Middle frontal gyrus (tissue), 1 donor: ENCODE measurements around the gene TNS3.

Source experiments
- DNase-seq: peaks from one replicate; pipeline ENCODE4 v3.0.0-alpha.2; 2015; ENCODE audit warnings: low spot score; ENCODE audit errors: extremely low spot score

TNS3 gene

DNA sequence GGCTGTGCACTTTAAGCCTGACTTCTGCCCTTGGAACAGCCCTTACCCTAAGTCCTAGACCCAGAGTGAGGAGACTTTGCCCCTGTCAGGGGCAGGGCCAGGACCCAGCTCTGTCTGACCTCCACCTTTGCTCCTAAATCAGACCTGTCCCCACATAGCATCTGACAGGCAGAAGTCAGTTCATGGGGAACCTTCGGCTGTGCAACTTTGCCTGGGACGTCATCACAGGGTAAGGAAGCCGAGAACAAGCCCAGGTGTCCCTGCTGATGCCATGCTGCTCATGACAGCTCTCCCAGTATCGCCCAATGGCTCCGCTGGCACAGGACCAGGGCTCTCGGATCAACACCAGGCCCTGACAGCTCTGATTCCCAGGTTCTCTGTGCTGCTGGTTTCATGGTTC lies 55.4 kb downstream of the TNS3 start:
- no peak for DNase-seq

DNA sequence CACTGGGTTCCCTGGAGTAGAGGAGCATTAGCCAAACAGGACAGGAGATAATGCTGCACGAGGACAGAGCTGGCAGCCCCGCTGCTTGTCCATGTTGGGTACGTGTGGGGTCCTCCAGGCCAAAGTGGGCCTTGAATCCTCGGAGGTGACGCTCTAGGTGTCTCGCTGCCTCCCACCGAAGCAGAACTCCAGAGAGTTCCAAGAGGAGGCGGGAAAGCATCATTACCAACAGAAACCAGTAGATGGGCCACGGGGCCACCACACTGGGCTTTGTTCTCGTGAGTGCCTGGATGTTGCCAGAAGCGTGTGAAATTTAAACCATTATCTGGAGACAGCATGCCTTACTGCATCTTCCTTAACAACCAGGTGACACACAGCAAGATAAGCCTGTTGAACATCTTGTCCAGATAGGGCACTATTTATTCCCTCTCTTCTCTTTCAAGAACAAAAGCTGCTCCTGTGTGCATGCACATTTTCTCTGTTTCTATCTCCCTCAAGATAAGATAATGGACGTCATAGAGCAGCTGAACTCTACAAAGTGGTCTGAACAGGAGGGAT lies 56.8 kb downstream of the TNS3 start:
- DNase-seq: no peak

DNA sequence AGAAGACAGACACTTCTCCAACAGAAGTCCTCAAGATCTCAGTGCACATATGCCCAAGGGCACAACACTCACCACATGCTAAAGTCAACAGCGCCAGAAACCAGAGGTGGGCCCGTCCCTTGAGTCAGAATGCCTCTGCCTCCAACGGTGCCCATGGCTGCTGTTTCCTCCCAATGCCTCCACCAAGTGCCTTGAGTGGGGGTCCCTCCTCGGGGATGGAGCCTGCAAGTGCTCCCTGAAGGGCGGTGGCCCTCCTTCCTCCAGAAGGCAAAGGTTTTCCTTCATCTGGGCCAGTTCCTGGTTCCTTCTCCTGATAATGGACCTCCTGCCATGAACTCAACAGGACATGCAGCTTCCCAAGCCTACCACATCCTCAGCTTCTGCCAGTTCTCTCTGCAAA lies 58.5 kb downstream of the TNS3 start:
- DNase-seq: no peak

DNA sequence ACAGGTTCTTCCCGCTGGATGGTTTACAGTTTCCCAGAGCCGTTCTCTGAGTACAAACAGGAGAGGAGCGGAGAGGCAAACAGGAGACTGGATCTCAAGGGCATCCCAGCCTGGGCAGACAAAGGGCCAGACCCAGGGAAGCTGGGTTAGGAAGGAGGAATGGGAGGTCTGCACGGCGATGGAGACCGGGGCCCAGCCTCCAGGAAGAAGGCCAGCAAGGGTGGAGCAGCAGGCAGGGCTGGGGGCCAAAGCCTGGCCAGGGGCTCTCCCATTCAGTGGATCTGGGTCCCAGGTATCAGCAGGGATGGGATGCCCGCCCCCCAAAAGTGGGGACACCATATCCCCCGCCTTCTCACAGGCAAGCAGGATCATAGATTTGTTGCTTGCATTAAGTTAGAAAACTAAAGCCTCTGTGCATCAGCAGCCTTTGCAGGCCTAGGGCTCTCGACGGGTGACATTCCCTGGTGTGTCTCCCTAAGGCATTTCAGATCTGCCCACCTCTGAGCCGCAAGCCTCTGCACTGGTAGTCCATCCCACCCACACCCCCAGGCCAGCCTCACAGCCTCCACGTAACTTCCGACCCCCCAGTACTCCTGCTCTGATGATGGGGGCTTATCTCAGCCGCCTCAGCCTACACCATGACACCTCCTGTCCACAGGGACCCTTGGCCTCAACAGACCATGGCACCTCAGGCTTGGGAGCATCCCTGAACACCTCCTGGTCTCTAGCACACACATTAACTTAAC lies 59.9 kb downstream of the TNS3 start:
- no peak for DNase-seq

DNA sequence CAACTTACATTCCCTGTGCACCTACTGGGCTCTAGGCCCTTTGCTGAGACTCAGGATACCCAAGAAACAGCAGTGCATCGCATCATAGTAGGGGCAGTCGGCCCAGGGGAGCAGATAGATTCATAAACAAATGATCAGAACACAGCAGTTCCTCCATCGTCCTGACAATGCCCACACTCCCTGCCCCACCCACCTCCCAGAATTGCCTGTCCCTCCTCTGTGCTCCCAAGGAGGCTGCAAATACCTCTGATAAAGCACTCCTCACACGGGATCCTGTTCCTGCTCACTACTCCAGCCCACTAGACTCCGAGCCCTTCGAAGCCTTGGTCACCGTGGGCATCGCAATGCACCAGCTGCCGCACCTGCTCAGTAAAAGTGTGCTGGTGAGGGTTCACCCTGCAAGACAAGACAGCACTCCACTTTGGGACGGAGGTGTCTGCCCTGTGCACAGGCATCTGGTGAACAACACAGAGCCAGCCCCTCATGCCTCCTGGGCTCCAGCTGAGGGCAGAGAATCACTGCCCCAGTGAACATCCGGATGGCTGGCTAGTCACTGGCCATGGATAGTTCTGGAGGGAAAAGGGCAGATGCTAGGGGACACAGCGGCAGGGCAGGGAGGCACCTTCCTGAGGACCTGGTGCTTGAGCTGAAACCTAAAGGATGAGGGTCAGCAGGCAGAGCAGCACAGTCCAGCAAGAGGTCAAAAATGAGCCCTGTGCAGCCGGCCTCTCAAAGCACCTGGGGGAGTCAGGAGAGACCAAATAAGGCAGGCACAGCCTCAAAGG lies 60.7 kb downstream of the TNS3 start:
- no peak for DNase-seq

DNA sequence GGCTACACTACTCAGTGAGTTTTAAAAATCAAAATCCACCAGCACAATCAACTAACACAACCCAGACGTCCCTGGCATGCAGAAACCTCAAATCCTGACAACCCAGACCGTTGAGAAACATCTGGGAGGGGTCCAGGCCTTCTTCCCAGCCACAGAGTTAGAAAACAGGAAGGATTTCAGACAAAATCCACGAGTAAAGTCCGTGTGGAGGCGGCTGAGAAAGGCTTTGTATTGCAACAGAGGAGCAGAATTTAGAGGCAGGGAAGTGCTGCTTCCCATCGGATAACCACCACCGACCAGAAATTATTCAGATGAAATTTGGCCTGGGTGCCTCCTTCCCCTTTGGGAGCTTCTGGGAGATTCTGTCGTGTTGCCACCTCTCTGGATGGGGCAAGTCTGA lies 61.5 kb downstream of the TNS3 start:
- DNase-seq: no peak

DNA sequence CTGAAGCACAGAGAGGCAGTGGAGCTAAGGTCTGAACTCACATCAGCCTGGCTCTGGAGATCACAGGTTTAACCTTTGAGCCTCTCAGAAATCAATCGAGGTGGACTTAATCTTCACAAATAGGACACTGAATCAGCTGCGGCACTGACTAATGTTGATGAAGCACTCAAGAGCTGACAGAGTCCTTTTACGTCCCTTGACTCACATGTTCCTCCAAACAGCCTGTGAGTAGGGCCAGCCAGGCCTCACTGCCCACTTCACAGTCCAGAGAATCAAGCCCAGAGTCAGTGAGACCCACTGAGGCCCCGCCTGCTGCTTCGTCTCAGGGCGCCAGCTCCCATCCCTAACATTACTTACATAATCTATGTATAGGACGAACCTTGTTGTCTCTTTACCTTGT lies 63.1 kb downstream of the TNS3 start:
- DNase-seq: no peak

DNA sequence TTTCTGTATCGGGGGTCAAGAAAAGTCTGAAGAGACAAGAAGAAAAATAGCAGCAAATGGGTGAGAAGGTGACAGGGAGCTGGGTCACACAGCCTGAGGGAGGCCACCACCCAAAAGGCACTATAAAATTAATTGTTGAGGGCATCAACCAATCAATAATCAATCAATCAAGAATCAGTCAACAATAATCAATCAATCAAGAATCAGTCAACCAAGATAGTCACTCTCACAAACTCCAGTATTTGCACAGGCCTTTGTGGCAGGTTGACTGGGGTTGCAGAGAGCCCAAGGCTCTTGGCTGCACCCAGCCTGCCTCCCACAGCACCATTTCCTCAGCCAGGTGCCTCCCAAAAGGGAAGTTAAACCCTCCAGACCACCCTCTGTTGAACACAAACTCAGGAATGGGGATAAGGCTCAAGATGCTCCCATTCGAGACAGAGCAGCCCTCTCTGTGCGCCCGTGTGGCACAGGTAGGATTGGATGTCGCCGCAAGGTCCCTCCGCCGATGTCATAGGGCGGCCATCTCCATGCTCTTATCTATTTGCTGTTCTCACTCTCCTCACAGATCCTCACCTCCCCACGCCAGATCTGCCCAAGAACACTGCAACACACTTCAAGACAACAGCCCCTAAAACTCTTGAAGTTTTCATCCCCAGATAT lies 64.0 kb downstream of the TNS3 start:
- no peak for DNase-seq

DNA sequence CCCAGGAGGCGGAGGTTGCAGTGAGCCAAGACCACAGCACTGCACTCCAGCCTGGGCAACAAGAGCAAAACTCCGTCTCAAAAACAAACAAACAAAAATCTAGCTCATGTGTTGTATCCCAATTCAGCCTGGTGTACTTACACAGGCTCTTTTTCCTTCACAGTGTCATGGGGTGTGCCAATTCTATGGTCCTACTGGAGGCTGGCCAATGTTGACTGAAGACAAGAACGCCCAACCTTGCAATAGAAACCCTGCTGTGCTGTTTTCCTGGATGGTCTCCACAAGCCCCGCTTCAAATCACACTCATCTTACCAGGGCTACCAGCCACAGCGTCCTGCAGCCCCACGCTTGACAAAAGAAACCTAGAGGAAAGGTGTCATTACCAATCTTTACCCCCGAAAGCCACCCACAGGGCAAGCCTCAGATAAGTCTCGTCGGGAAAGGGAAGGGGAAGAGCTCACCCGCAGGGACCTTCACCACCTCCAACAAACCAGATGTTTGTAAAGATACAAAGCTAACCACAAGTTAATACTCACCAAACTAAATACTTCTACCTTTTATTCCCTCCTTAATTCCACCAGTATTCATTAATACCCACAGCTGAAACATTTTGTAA lies 64.8 kb downstream of the TNS3 start:
- DNase-seq: no peak

DNA sequence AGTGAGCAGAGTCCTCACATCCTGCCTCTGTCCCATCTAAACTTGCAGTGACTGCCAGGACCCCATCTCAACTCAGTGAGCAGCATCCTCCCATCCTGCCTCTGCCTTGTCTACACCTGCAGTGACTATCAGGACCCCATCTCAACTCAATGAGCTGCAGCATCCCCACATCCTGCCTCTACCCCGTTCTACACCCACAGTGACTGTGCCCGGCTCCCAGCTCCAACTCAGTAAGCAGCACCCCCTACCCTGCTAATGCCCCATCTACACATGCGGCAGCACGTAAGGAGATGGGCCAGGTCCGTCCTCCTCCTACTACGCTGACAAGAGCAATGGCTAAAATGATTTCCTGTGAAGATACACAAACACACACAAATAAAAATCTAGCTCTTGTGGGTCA lies 65.5 kb downstream of the TNS3 start:
- no peak for DNase-seq

DNA sequence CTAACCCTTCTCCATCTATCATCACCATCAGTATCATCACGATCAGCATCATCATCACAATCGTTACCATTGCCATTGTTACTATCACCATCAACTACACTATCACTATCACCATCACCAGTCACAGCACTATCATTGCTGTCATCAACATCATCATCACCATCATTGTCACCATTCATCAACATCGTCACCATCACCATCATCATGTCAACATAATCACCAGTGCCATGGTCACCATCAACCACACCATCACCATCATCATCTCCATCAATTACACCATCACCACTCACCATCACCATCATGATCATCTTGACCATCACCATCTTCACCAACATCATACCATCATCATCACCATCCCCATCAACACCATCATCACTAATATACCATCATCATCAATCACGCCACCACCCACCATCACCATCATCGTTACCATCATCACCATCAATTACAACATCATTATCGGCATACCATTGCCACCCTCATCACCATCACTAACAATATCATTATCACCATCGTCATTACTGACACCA lies 66.5 kb downstream of the TNS3 start:
- no peak for DNase-seq

DNA sequence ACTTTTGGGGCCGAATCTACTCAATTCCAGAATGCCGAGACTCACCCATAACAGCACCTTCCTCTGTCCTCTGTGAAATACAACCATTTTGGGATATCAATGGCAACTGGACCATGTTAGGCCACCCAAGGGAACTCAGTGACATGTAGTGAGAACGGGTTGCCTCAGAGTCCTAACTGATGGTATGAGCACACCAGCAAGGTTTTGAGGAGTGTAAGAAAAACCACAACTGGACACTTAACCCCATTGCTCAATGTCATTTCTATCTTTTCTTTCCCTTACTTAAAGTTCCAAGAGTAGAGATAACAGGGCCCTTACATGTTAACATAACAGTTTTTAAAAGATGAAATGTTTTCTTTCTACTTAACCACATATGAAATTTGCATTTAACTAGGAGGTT lies 67.1 kb downstream of the TNS3 start:
- no peak for DNase-seq

DNA sequence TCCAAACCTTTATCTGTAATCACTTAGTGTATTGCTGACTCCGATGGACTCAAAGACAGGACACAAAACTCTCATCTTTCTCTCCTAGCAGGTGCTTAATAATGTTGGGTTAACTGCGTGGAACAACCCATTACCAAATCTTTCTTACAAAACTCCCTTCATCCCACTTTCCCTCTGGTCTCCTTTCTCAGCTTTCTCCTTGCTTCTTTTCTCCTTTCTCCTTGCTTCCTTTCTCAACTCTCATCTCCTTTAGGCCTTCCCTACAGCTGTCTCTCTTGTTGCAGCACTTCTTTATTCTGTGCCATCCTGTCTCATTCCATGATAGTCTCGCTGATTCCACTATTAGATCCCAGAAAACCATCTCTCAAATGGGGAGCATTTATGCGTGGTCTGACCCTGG lies 67.5 kb downstream of the TNS3 start:
- DNase-seq: no peak

DNA sequence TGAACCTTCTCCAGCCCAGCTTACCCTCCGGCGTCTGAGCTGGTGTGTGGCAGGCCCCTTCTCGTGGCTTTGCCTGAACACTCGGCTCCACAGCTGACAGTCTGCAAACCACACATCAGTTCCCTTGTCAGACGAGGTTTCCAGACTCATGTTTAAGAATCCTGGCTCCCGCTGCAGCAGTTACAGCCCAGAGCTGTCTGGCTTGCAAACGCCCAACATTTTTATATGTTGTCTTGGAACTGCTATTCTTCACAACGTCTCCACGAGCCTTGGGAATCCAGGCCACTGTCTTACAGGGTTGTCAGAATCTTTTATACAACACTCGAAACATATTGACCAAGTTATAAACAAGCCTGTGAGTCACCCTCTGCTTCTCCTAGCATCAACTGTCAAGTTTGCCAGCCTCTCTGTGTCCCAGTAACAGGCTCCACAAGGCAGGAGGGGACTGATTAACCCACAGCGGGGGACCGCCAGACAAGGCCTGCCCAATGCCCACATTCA lies 68.1 kb downstream of the TNS3 start:
- DNase-seq: no peak

DNA sequence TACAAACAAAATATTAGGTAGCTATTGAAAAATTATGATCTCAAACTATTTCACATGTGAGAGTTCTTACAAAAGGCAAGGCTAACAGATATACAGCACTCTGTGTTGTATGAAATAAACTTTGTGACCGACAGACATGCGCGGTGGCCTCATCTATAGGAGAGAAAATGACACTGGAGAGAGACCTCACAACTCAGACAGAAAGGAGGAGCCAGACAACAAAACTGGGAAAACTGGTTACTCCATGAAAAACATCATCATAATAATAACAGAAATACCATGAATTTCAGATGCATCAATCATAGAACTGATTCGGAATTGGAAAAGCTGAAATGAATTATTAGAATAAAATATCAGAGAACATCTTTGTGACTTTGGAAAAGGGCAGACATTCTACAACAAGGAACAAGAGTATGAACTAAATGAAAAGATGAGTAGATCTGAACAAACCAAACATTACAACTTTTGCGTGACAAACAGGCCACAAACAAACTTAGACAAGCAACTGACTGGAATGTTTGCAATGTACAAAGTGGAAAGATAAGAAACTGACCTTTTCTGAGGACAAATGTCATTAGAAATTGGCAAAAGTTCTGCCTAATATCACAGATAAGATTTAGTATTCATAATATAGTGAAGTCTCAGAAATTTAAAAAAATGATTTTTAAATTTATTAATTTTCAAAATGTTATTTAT lies 69.3 kb downstream of the TNS3 start:
- DNase-seq: no peak

DNA sequence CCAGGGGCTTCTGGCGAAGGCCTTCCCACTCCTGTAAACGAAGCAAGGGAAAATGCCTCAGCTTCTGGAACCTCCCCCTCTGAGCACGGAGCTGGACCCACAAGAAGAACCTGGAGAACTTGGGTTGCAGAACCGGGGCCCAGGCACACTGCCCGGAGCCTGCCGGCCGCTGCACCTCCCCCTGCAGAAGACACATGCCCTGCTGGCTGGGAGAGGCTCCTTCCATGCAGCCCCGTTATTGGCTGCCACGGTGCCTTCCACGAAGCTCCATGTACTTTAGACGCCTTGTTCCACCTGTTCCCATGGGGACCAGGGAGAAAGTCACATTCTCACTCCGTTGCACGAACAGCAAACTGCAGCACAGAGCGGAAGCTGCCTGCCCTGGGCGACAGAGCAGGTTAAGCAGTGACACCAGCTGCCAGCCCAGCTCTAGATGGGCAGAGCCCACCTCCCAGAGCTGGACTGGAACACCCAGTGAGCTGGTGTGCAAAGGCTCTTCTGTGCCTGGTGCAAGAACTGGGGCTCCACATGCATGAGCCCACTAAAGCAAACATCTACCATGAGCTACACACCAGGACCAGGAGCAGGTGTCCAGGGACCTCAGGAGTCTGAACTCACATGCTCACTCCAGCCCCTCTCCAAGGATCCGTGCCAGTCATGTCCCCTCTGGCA lies 70.1 kb downstream of the TNS3 start:
- no peak for DNase-seq

DNA sequence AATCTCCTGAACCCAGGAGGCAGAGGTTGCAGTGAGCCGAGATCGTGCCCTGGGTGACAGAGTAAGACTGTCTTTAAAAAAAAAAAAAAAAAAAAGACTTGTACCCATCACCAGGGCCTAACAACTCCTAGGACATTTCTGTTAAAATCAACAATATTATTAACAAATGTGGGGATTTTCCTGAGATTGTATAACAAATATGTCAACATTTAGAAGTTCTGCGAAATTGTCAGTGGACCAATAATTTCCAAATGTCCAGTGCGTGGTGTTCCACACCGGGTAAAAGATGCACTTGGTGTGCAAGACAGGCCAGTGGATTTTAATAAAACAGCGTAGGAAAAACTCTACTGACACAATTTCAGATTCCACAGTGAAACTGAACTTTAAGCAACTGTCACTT lies 71.1 kb downstream of the TNS3 start:
- no peak for DNase-seq

DNA sequence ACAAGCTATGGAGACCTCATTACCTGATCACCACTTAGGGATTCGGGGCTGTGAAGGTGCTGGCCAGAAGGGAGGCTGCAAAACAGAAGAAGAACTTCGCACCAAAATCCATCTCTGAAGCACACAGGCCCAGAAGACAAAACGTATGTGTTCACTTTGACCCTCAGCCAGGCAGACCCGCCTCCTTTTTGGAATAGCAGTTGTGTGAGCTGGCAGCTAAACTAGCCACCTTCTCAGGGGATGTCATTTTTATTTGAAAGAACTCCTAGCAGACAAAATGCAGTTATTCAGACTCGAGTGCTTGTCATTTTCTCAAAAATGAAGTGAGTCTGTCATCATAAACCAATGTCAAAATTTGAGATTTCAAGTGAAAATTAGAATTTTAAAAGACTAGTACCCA lies 71.7 kb downstream of the TNS3 start:
- DNase-seq: no peak

DNA sequence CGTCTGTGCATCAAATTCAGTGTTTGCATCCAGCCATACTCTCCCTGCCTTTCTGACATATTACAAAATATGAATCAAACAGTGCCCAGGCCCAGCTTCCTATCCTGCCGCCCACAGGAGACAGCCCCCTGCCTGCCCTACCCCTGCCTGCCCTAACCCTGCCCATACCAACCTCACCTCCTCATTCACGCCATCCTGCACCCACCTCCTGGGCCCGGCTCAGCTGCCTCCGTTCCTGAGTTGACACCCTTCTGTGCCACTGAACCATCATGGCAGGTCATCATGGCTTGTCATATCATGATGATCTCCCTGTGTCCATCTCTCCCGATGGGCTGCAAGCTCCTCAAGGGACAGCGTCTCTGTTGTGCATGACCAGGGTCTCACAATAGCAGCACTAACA lies 72.3 kb downstream of the TNS3 start:
- DNase-seq: no peak
